ENCODE data around the gene BCAS1.
A peak's percentile ranks its signal among the peaks of the same experiment; 100 is the strongest.

GRCh38 chr20:54043076-54043967, 27.1 kb downstream of the BCAS1 start:
- TF ChIP-seq CTCF (conservative IDR thresholded peaks at IDR 0.05 in 1 of 2, IDR thresholded peaks at IDR 0.05 in 1 of 2; ENCODE audit: extremely low read depth in 1 of 2, insufficient read depth in 1 of 2, low read depth in 1 of 2, low read length in 2 of 2) (peak; percentile 8 to 35), EZH2 (IDR thresholded peaks at IDR 0.05; ENCODE audit: borderline replicate concordance, low read length) (no peak)
